ENCODE data around the gene PDE5A. TPM values are rescaled to one million over a fixed set of nuclear protein-coding genes. Genes with fewer than 3 reads are reported as not detected.

PDE5A gene
- total and polyA plus RNA-seq, 12 donors: 1.5 to 17.4 (median 9.9) TPM

GRCh38 chr4:119508281-119508680, 120.3 kb downstream of the PDE5A start:
- intact Hi-C loops (cut with DNase I): no loop called here

GRCh38 chr4:119506806-119507205, 121.8 kb downstream of the PDE5A start:
- ATAC-seq (no peak), DNase-seq (no peak)
- H3K9me3 ChIP-seq: no peaks in the 10 kb centered on the region
- no peaks in the 10 kb centered on the region for H3K27me3 ChIP-seq
- no peak overlapping the region for H3K4me3 ChIP-seq
- 80 to 86% methylated on average over 1 of the region's 1 CpG for WGBS, 2 donors
- peaks cover 0 to 15% (median 4%) of the 10 kb centered on the region in 9 donors for H3K4me1 ChIP-seq
- no peak overlapping the region for H3K27ac ChIP-seq
- peaks cover 0 to 100% (median 12%) of the 10 kb centered on the region in 9 donors for H3K36me3 ChIP-seq
- no peak for TF ChIP-seq CTCF (IDR thresholded peaks at IDR 0.05)
- intact Hi-C loops (cut with DNase I): no loop called here

More at GRCh38 chr4:119508281-119508680, 120.3 kb downstream of the PDE5A start:
- peaks cover 0 to 100% (median 18%) of the 10 kb centered on the region in 9 donors for H3K36me3 ChIP-seq
- no peak overlapping the region for H3K4me3 ChIP-seq
- ATAC-seq (no peak), DNase-seq (no peak)
- no peak for TF ChIP-seq CTCF (IDR thresholded peaks at IDR 0.05)
- H3K27ac ChIP-seq: no peak overlapping the region
- no peaks in the 10 kb centered on the region for H3K27me3 ChIP-seq
- H3K9me3 ChIP-seq: no peaks in the 10 kb centered on the region
- H3K4me1 ChIP-seq: peaks cover 0 to 15% (median 4%) of the 10 kb centered on the region in 9 donors
- WGBS, 2 donors: 56 to 62% methylated on average over 1 of the region's 1 CpG

- no peaks in the 10 kb centered on the region for H3K27me3 ChIP-seq
- 95 to 96% methylated on average over 1 of the region's 1 CpG for WGBS, 2 donors
- peaks cover 0 to 100% (median 18%) of the 10 kb centered on the region in 9 donors for H3K36me3 ChIP-seq
- H3K27ac ChIP-seq: no peak overlapping the region
- DNase-seq (no peak), ATAC-seq (no peak)
- no peaks in the 10 kb centered on the region for H3K4me1 ChIP-seq
- H3K9me3 ChIP-seq: no peaks in the 10 kb centered on the region
- no peak overlapping the region for H3K4me3 ChIP-seq
- intact Hi-C loops (cut with DNase I): no loop called here
- TF ChIP-seq CTCF (IDR thresholded peaks at IDR 0.05): no peak
Measured at GRCh38 chr4:119504616-119505015, 124.0 kb downstream of the PDE5A start.

GRCh38 chr4:119501740-119502139, 126.9 kb downstream of the PDE5A start:
- H3K27me3 ChIP-seq: no peaks in the 10 kb centered on the region
- DNase-seq (no peak), ATAC-seq (no peak)
- no peak overlapping the region for H3K27ac ChIP-seq
- no peaks in the 10 kb centered on the region for H3K4me1 ChIP-seq
- no peaks in the 10 kb centered on the region for H3K9me3 ChIP-seq
- no peak for TF ChIP-seq CTCF (IDR thresholded peaks at IDR 0.05)
- peaks cover 0 to 100% (median 23%) of the 10 kb centered on the region in 9 donors for H3K36me3 ChIP-seq
- 88 to 91% methylated on average over 2 of the region's 2 CpGs for WGBS, 2 donors
- no peak overlapping the region for H3K4me3 ChIP-seq
- intact Hi-C loops (cut with DNase I): no loop called here
